Frontal cortex (tissue), 4 donors: ENCODE measurements around the gene ZCCHC24. TPM values are rescaled to one million over a fixed set of nuclear protein-coding genes. Genes with fewer than 3 reads are reported as not detected.
"Not testable (repeated sequence)": the region's sequence is repeated elsewhere in the genome, so short reads cannot be mapped to it uniquely, and the experiment has no call there.

Experiments used
- DNase-seq, 2 donors: peaks; one replicate each; pipeline ENCODE4 v3.0.0; 2012; ENCODE audit warnings: low spot score in 2 of 2
- FAIRE-seq: peaks from 2 replicates; lab custom pipeline; 2012; peaks lifted over from hg19 to GRCh38; lab: Jason Lieb, UNC
- total RNA-seq: library from RNA; depleted of rRNA; stranded (reverse); fragments of >200 nt; gene quantifications from one replicate; pipeline ENCODE4 v1.2.3, GENCODE V29; 2014
- donor health status: control.
- donor health status: control.
- donor health status: control.

Gene ZCCHC24
- total RNA-seq, 1 donor from 2014 or later = 4.1 TPM

- not testable (repeated sequence) for FAIRE-seq, DNase-seq
Observed at GRCh38 chr10:79337783-79338469, 107.5 kb downstream of the ZCCHC24 start.

- no peak for FAIRE-seq
- DNase-seq = no peak
Observed at GRCh38 chr10:79336739-79337138, 108.7 kb downstream of the ZCCHC24 start.

- no peak for FAIRE-seq
- DNase-seq = no peak
Observed at GRCh38 chr10:79336276-79336675, 109.1 kb downstream of the ZCCHC24 start.

- DNase-seq = peak; percentile 63 to 69
- FAIRE-seq = no peak
Observed at GRCh38 chr10:79335470-79336235, 109.8 kb downstream of the ZCCHC24 start.

- FAIRE-seq = no peak
- no peak for DNase-seq
Observed at GRCh38 chr10:79335094-79335469, 110.3 kb downstream of the ZCCHC24 start.

GRCh38 chr10:79334573-79334972 is 110.9 kb downstream of the ZCCHC24 start:
- FAIRE-seq = no peak
- no peak for DNase-seq

- DNase-seq (no peak), FAIRE-seq (no peak)
Observed at GRCh38 chr10:79333513-79333912, 111.9 kb downstream of the ZCCHC24 start.

GRCh38 chr10:79332610-79333315 is 112.7 kb downstream of the ZCCHC24 start:
- not testable (repeated sequence) for DNase-seq, FAIRE-seq

Other genes starting within 250 kb of the ZCCHC24 start
- 5.7 TPM for gene PPIF, start 98.2 kb downstream of the ZCCHC24 start, total RNA-seq
- gene EIF5AL1, start 66.9 kb upstream of the ZCCHC24 start, total RNA-seq = under 0.01 TPM
- gene SFTPA2, start 114.8 kb upstream of the ZCCHC24 start, total RNA-seq = not detected
- not detected for gene SFTPA1, start 165.3 kb upstream of the ZCCHC24 start, total RNA-seq